DMS53 treated with DMSO at 0.1 percent for 48 hours (cell line): ENCODE results near the gene STK32B.

Experiments
- DNase-seq: peaks from one replicate; lab custom pipeline; 2025; ENCODE audit not compliant: unreplicated experiment; lab: John Stamatoyannopoulos, UW

The STK32B gene

DNA sequence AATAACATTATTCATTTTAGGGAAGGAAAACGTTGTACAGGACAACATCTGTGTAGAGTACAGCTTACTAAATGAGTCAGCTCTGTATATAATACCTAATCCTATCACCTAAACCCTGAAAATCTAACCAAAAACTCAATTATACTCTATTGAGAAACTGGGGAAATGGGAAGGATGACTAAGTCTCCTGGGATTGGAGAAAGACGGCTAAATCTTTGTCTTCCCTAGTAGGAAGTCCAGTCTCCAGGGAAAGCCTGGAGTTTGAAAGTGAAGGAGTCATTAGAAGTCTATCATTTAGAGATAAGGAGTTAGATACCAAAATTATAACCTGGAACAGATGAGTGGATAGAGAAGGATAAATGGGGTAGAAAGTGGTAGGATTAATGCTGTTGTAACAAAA, 286.5 kb downstream of the STK32B start:
- no peak for DNase-seq

GRCh38 chr4:5338531-5338930, 287.3 kb downstream of the STK32B start:
- no peak for DNase-seq

DNA sequence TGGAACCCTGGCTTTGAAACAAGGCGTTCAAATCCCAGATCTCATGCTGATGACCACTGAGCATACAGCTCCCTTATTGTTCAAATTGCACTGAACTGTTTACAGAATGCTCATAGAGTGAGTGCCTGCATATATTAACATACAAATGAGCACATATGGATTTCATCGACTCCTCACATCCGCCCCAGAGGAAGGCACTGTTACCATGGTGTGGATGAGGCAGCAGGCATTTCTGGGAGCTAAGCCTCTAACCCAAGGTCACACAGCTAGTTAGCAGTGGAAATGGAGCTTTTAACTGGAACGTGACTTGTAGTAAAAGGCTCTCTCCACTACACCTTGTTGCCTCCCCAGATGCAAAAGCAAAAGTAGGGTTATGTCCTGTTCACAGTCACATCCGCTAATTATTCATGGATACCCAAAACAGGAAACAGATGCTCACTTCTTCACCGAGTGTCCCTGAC, 289.7 kb downstream of the STK32B start:
- no peak for DNase-seq

DNA sequence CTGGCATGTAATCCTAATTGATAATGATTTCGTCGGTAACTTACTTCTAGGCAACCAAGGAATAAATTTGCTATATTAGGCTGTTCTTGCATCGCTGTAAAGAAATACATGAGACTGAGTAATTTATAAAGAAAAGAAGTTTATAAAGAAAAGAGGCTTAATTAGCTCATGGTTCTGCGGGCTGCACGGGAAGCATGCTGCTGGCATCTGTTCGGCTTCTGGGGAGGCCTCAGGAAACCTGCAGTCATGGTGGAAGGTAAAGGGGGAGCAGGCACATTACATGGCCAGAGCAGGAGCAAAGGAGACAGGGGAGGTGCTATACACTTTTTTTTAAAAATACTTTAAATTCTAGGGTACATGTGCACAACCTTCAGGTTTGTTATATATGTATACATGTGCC, 290.2 kb downstream of the STK32B start:
- no peak for DNase-seq

DNA sequence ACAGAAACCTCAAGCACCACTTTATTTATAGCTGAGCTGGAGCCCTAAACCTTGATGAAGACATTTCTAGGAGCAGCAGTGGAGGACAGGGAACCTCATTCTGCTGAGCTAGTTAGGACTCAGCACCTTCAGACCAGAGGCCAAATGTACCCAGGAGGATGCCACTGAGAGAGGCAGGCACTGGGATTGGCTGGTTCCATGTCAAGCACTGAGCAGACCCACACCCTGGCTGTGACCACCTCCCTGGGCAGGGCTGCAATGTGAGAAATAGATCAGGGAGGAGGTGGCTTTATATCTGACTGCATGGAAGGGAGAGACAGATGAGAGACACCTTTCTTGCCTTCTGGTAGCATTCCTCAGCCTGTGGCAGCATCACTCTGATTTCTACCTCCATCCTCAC, 304.6 kb downstream of the STK32B start:
- DNase-seq = no peak

DNA sequence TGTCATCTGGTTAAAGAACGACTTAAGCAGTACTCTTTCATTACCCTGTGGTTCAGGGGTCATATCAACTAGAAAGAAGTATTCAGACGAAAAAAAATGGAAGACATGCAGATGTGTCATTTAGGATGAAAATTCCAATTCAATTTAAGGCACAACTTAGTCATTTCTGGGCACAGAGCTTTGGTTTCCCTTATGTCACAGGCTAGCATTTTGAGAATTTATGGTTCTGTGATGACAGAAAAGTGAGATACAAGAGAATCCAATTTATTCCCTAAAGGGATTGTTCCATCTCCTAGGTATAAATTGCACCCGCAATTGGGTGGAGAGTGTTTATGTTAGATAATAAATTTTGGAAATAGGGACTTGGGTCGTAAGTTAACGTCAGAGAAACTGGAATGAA, 306.6 kb downstream of the STK32B start:
- DNase-seq = no peak

DNA sequence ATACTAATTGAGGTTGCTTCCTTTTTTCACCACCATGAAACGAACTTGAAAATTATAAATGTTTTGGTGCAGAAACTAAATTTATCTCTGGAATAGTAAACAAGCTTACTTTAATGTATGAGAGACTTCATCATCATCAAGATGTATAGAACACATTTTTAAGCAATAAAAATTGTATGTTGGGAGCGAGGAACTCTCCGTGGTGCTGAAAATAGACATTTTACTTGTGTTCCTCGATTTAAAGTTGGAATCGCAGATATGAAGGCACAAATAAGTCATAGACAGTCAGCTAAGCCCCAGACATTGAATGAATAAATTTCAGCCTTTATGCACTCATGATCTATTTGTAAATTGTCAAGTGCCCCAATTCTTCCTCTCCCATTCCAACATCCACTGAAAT, 310.7 kb downstream of the STK32B start:
- DNase-seq = no peak

- no peak for DNase-seq
These were observed 313.1 kb downstream of the STK32B start for GRCh38 chr4:5364406-5364805.

GRCh38 chr4:5365071-5366008, 314.1 kb downstream of the STK32B start:
- peak; percentile 99 for DNase-seq

DNA sequence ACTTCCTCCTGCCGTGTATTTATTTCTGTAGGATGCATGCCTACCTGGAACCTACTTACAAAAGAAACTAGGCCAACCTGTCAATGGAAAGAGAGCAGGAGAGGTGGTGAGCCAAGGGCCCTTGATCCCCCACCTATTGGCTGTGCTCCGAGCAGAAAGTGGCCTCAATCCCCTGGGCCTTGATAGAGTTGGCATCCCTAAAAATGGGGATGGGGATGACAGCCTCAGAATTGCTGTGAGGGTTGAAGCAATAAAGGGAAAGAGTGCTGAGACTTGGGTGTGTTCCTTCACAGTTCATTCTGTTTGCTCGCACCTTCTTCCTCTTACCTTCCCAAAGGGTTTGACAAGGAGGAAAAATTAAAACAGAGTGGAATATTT, 314.7 kb downstream of the STK32B start:
- no peak for DNase-seq

- peak; percentile 61 for DNase-seq
These were observed 315.1 kb downstream of the STK32B start for GRCh38 chr4:5366421-5366820.

- DNase-seq = no peak
These were observed 317.1 kb downstream of the STK32B start for GRCh38 chr4:5368426-5368825.

GRCh38 chr4:5370286-5370685, 319.0 kb downstream of the STK32B start:
- peak; percentile 96 for DNase-seq

GRCh38 chr4:5371415-5372190, 320.3 kb downstream of the STK32B start:
- peak; percentile 42 for DNase-seq

- no peak for DNase-seq
These were observed 320.9 kb downstream of the STK32B start for GRCh38 chr4:5372198-5372597.

DNA sequence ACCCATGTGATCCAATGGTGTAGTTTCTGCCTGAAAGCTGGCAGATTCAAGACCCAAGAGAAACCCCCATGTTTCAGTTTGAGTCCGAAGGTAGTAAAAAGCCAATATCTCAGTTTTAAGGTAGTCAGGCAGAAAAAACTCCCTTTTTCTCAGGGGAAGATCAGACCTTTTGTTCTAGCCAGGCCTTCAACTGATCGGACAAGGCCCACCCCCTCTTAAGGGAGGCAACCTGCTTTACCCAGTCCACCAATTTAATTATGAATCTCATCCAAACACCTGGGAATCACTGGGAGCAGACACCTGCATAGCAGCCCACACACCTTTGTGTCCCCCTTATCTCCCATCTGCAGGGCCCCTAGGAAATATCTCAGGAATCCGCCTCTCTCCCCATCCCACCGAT, 322.0 kb downstream of the STK32B start:
- DNase-seq = no peak

- DNase-seq = no peak
These were observed 323.3 kb downstream of the STK32B start for GRCh38 chr4:5374592-5374991.

GRCh38 chr4:5374994-5375393, 323.7 kb downstream of the STK32B start:
- no peak for DNase-seq

DNA sequence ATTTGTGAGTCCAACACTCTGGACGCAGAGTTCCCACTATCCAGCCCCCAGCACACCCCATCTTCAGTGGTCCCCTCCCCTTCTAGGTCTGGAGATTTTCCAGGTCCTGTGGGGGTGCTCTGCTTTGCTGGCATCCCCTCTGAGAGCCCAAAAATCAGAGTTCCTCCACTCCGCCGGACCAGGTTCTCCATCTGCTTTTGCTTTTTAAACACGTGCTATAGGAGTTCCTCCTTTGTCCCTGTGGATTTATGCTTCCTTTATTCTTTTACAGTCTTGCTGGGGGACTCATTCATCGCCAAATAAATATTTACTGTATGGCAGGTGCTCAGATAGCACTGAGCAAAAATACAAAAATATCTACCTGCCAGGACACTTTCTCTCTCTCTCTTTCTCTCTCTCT, 324.7 kb downstream of the STK32B start:
- peak; percentile 25 for DNase-seq

- peak; percentile 16 for DNase-seq
These were observed 326.7 kb downstream of the STK32B start for GRCh38 chr4:5378002-5378401.

GRCh38 chr4:5379895-5380294, 328.6 kb downstream of the STK32B start:
- DNase-seq = no peak

DNA sequence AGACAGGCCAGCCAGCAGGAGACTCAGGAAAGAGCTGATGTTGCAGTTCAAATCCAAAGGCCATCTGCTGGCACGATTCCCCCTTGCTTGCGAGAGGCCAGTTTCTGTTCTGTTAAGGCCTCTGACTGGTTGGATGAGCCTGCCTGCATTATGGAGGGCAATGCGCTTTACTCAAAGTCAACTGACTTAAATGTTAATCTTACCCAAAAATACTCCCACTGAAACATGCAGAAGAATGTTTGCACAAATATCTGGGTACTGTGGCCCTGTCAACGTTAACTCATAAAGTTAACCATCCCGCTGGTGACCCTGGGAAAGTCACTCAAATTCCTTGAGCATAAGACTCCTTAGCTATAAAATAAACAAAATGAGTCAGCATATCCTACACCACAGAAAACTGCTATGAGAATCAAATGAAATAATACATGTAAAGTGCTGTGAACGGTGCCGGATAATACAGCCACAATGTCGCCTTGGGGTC, 330.7 kb downstream of the STK32B start:
- no peak for DNase-seq
